GM19193 (cell line): ENCODE data around the gene MILR1.

Experiments used
- POLR2A ChIP-seq: IDR thresholded peaks from 4 replicates; pipeline ENCODE4 v1.6.1; 2011; ENCODE audit not compliant: insufficient read depth, insufficient read length; ENCODE audit errors: extremely low read depth

The MILR1 gene

GRCh38 chr17:64491994-64492393, 43.1 kb downstream of the MILR1 start:
- no peak for TF ChIP-seq POLR2A

GRCh38 chr17:64492481-64493109, 43.7 kb downstream of the MILR1 start:
- TF ChIP-seq POLR2A = no peak

GRCh38 chr17:64494121-64494520, 45.2 kb downstream of the MILR1 start:
- no peak for TF ChIP-seq POLR2A

- TF ChIP-seq POLR2A = no peak
Measured at GRCh38 chr17:64496348-64496785, 47.5 kb downstream of the MILR1 start.

- peak; percentile 92 for TF ChIP-seq POLR2A
Measured at GRCh38 chr17:64496786-64497564, 48.1 kb downstream of the MILR1 start, which contains the start of gene POLG2. Gene POLG2 (minus strand): TSS chr17:64497054. CDS start chr17:64496968, 86 bp downstream.

GRCh38 chr17:64497565-64498035, 48.7 kb downstream of the MILR1 start:
- TF ChIP-seq POLR2A = no peak

GRCh38 chr17:64498308-64499203, 49.6 kb downstream of the MILR1 start:
- no peak for TF ChIP-seq POLR2A

- no peak for TF ChIP-seq POLR2A
Measured at GRCh38 chr17:64499805-64500486, 51.0 kb downstream of the MILR1 start.

GRCh38 chr17:64500487-64500859, 51.6 kb downstream of the MILR1 start:
- no peak for TF ChIP-seq POLR2A

GRCh38 chr17:64500862-64501765, 52.2 kb downstream of the MILR1 start:
- TF ChIP-seq POLR2A = no peak

- TF ChIP-seq POLR2A = no peak
Measured at GRCh38 chr17:64502021-64502420, 53.1 kb downstream of the MILR1 start.

GRCh38 chr17:64502809-64503208, 53.9 kb downstream of the MILR1 start:
- TF ChIP-seq POLR2A = no peak

- peak; percentile 7 for TF ChIP-seq POLR2A
Measured at GRCh38 chr17:64503341-64503740, 54.4 kb downstream of the MILR1 start.
